ENCODE data around the gene ALPK3.
A peak's percentile ranks its signal among the peaks of the same experiment; 100 is the strongest.

Gene ALPK3

DNA sequence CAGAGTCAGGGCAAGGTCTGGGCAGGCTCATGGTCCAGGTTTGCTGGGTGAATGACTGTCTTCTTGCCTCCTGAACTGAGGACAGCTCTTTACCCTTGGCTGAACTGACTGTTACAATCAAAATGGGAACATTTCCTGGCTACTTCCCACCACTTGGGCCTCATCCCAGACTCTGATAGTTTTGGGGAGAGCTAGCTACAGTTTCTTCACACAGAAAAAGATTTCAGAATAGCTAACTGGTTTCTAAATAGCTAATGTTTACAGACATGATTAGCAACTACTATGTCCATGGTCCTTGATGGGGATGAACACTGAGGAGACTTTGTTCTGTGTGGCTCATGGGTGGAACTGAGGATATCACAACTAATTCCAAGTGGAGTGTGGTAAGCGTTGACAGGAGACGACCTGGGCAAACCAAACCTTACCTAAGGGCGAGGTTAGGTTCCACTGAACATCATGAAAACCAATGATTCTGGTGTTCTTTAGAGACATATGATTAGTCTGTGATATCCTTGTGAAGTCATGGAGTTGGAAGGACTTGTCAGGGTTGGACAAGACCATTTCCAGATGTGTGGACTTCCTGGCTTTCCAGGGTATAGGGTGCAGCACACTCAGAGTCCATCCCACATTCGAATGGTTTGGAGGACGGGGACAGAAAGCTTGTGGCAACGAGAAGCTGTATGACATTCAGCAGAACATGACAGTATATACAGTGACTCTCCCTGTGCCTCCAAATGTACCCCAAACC, 7.3 kb downstream of the ALPK3 start:
- no peak for DNase-seq (ENCODE audit: low read depth)

DNA sequence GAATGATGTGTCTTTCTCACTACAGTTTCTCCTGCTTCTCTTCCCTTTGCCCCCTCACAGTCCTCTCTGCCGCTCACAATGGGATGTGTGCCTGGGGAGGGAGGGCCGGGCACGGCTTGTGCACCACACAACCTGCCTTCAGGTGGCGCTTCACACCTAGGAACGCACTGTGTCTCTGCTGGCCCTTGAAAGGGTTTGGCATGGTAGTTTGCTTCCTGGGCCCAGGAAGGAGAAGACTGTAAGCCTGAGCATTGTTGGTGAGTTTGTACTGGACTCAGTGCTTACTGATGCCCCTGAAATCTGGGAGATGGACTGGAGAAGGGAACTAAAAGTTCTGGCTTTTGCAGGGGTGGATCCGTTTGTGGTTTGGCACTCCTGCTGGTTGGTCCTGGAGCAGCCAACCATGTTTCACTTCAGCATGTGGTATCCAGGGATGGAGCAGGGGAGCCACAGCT, 9.2 kb downstream of the ALPK3 start:
- no peak for DNase-seq (ENCODE audit: low read depth)

DNA sequence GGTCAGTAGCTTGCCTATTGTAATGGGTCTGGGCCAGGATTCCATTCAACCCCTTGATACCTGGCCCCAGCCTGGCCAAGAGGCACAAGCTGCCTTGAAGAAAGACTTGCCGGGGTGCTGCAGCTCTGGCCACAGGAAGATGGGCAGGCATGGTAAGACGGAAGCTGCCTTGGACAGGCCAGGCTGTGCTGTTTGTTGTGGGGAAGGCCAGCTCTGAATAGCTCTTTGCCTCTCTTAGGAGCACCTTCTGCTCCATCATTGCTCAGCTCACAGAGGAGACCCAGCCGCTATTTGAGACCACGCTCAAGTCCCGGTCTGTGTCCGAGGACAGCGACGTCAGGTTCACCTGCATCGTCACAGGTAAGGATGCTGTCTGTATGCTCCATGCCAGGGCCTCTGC, 10.1 kb downstream of the ALPK3 start:
- DNase-seq (ENCODE audit: low read depth), result no peak

DNA sequence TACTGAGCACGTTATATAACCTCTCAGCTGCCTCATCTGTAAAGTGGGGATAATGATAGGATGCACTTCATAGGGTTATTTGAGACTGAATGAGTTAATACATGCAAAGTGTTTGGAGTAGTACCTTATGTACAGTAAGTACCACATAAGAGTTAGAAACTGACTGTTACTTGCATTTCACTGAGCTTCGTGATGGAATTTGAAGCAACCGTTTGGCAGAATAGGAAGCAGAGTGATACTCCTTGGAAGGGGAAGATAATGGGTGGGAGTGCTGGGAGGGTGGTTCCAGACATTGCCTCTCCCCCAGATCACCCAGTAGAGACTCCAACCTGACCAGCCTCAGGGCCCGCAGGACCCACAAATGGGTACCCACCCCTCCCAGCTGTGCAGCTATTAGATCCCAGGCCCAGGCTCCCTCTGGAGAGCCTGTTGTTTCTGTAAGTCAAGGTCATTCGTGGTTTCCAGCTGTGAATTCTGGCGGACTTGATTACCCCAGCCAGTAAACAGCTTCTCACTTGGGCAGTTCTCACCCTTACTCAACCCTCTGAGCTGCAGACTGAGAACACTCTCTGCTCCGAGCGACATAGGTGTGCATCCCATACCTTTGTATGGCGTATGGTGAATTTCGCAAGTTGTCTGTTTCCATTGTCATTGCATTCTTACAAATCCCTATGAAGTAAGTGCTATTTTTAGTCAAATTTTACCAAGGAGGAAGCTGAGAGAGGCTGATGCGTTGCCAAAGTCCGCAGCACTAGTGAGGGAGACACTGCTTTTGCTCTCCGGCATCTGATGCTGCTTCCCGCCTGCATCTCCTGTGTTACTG, 11.1 kb downstream of the ALPK3 start:
- no peak for DNase-seq (ENCODE audit: low read depth)

DNA sequence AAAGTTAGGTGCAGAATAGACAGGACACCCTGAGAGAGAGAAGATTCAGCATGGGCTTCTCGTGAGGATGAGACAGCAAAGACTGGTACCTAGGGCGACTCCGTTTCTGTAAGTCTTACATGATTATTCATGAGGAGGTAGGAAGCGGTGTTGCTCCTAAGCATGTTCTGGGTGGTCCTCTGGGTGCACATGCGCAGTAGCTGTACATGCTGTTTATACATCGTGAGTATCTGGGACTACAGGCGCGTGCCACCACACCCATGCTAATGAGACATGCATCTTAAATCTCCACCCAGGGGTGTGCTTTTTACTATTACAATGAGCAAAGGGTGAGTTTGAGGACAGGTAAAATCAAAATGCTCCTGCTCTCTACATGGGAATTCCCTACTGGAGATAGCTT, 12.3 kb downstream of the ALPK3 start:
- DNase-seq (ENCODE audit: low read depth), result no peak

DNA sequence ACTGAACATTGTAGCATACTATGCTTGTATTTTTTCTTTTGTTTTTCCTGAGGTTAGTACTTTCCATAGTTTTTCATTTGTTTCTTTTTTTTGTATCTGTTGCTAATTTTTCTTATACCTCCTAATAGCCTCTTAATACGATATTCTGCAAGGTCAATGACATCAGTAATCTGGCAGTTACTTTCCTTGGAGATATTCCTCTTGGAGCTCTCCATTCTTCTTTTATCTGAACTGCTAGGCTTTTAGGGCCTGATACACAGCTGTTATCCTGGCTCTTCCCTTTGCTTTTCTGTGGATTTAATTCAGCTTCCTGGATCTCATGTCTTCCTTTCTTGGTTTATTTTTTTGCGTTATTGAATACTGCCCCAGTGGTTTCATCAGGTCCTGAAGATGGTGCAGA, 12.9 kb downstream of the ALPK3 start:
- no peak for DNase-seq (ENCODE audit: low read depth)

DNA sequence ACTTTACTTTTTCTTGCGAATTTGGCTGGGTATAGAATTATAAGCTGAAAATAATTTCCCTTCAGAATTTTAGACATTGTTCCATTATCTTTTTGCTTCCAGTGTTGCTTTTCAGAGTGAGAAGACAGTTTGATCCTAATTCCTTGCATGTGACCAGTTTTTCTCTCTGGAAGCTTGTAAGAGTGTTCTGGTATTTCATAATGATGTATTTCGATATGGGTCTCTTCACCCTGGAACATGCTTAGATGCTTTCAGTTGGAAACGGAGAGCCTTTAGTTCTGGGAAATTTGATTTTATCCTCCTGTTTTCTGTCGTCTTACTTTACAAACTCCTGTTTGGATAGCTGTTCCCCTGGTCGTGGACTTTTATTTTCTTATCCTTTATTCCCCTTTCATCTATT, 13.9 kb downstream of the ALPK3 start:
- no peak for DNase-seq (ENCODE audit: low read depth)

DNA sequence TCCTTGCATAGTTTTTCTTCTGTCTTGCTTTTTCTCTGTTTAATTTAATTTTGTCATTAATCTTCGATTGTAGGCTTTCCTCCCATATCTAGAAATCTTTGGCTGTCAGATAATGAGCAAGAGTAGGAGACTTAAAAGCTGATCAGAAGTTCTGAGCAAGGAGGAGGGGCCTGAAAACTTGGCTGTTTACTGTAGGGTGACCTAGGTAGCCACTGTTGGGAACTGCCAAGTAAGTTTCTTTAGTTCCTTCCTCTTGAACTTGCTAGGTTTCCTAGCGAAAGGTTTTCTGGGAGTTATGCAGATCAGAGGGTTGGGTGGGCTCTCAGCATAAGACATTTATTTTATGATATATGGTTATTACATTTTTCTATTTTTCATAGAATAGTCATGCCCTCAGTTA, 14.5 kb downstream of the ALPK3 start:
- no peak for DNase-seq (ENCODE audit: low read depth)

DNA sequence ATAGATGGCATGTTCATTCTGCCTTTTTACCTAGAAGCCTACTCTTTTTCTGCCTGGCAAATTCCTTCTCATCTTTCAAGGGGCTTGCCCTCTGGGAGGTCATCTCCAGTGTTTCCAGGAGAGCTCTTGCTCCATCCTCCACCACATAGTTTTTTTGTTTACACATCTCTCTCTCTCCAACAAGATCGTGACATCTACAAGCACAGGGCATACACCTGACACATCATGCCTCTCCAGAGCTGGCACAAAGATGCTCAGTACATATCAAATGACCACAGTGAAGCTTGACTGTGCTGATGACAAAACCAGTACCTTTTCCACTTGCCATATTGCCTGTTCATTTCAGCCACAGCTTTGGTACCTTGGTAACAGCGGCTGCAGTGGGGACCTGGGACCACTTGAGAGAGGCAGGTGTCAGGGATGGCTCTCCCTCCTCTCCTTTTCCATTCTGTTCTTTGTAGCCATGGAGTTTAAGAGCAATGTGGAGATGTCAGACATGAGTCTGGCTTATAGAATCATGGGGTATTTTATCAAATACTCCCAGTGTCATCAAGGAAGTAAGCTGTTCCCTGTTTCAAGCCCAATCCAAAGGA, 15.4 kb downstream of the ALPK3 start:
- DNase-seq (ENCODE audit: low read depth), result no peak

DNA sequence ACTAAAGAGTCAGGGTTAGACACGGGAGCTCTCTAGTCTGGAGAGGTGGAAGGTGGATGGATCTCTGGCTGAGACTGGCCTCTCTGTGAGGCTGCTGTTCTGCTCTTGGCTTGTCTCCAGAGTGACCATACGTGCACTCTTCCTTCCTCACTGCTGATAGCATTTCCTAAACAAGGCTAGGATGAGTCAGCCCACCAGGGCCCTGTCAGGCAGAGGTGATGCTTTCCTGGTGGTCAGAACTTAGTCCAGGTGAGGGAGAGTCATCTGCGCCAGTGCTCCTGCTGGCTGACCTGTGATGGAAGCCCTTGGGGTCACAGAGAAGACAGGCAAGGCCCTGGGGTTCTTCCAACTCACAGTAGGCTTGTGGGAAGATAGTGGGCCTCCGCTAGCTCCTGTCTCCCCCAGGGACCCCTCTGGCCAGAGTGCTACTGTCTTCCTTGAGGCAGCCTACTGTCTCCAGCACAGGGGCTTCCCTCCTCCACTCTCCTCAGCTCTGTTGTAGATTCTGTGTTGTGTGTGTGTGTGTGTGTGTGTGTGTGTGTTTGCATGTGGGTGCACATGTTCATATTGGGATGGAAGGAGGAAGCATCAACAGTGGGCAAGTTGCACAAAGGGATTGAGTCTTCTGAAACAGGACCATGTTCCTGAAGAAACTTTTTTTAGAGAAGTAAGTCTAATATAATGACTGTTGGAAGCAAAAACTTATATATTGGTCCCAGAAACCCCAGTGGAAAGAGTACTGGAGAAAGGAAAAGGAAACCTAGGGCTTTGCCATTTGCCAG, 16.5 kb downstream of the ALPK3 start:
- DNase-seq (ENCODE audit: low read depth), result no peak

DNA sequence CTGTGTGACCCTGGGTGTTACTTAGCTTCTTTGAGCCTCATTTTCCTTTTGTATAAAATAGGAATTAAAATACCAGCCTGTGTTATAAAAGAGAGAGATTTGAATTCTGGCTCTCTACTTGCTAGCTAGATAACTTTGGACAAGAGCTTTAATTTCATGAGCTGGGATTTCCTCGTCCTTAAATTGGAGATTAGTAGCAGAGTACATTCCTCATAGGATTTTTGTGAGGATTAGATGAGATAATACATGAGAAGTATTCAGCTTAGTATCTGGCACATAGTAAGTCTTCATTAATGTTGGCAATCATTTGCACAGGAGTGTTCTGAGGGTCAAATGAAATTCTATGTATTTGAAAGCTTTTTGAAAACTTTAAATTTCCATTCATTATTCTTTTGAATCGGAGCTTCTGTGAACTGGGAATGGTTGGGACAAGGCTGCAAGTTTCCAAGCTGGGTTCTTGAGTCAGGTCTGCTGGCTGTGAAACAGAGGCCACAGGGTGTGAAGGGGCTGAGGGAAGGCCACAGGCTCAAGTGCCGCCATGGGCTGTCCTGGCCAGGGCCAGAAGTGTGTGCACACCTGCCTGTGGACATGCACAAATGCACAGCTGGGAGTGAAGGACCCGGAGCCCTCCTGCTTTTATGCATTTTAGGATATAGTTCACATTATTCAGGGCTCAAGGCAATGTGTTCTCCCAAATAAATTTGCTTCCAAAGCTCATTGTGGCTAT, 17.2 kb downstream of the ALPK3 start:
- DNase-seq (ENCODE audit: low read depth), result no peak

DNA sequence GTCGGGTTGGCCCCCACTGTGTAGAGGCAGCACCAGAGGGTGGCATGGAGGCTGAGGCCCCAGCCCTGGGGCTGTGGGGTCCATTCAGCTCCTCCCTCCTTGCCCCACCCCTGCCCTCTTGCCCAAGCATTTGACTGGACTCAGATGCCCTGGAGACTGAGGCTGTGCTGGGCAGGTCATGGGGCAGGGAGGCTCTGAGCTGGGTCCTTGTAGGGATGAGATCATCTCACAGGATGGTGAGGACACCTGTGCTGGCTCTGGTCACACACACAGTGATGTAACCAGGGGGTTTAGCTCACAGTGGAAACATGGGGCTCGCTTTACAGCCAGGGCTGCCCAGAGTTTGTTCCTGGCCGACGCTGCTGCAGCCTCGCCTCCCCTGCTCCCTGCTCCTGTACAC, 17.8 kb downstream of the ALPK3 start:
- DNase-seq (ENCODE audit: low read depth), result no peak

DNA sequence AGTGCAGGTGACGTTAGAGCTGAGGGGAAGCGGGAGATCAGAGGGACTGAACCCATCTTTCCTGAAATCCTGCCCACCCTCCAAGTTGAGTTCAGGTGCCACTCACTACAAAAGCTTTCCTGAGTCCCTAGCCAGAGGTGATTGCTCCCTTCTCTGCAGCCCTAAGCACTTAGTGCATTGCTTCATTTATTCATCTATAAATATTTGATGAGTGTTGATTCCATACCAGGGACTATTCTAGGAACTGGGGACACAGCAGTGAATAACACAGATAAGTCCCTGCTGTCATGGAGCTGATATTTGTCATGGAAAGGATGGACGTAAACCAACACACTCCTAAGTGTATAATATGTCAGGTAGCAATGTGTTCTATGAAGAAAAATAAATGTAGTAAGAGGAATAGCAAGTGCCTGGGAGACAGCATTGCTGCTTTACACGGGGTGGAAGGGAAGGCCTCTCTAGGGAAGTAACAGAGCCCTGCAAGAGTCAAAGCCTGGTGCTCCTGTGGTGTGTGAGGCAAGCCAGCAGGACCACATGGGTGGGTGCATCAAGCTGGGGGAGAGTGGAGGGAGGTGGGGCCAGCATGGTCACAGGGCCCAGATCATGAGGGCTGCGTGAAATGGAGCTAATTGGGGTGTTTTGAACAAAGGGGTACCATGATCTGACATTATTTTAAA, 18.6 kb downstream of the ALPK3 start:
- no peak for DNase-seq (ENCODE audit: low read depth)

DNA sequence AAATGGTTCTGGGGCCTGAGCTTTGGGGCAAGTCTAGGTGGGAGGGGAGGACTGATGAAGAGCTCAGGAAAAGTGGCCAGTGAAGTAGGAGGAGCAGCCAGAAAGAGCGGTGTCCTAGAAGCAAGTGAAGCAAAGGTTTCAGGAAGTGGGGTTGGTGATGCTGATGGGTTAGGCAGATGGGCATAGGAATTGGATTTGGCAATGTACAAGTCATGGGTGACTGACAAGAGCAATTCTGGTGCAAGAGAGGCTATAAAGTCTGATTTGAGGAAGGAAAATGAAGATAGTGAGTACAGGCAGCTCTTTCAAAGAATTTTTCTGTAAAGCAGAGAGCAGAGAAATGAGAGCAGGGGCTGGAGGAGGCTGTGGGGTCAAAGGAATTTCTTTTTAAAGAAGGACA, 19.7 kb downstream of the ALPK3 start:
- DNase-seq (ENCODE audit: low read depth), result no peak

DNA sequence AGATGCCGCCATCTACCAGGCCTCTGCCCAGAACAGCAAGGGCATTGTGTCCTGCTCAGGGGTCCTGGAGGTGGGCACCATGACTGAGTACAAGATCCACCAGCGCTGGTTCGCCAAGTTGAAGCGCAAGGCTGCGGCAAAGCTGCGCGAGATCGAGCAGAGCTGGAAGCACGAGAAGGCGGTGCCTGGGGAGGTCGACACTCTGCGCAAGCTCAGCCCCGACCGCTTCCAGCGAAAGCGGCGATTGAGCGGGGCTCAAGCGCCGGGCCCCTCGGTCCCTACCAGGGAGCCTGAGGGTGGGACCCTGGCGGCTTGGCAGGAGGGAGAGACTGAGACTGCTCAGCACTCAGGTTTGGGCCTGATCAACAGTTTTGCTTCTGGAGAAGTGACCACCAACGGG, 22.6 kb downstream of the ALPK3 start:
- DNase-seq (ENCODE audit: low read depth), result no peak

DNA sequence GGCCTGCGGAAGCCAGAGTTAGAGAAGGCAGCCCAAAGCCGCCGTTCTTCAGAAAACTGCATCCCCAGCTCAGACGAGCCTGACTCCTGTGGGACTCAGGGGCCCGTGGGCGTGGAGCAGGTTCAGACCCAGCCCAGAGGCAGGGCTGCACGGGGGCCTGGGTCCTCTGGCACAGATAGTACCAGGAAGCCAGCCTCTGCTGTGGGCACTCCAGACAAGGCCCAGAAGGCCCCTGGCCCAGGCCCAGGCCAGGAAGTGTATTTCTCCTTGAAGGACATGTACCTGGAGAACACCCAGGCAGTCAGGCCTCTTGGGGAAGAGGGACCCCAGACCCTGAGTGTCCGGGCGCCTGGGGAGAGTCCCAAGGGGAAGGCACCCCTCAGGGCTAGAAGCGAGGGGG, 23.1 kb downstream of the ALPK3 start:
- DNase-seq (ENCODE audit: low read depth), result no peak

DNA sequence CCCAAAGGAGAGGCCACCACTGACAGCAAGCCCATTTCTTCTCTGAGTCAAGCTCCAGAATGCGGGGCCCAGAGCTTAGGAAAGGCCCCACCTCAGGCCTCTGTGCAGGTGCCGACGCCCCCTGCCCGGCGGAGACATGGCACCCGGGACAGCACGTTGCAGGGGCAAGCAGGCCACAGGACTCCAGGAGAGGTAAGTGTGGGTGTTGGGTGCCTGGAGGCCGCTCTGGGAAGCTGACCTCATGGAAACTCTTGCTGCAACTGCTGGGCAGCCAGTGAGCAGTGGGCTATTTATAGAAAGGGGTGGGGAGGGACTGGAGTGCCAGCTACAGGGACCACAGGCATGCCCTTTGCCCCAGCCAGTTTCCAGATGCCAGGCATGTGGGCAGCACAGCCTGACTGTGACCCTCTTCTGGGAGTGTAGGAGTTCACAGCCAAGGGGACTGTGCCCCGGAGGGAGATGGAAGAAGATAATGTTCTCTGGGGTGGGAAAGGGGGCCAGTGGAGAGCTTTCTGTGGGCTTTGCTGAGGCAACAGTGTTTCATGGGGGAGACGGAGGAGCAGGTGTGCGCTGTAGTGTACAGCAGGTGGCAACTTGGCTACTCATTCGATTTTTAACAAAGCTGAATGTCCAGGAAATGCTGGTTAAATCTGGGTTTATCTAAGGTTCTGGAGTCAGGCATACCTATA, 23.7 kb downstream of the ALPK3 start:
- DNase-seq (ENCODE audit: low read depth), result no peak

DNA sequence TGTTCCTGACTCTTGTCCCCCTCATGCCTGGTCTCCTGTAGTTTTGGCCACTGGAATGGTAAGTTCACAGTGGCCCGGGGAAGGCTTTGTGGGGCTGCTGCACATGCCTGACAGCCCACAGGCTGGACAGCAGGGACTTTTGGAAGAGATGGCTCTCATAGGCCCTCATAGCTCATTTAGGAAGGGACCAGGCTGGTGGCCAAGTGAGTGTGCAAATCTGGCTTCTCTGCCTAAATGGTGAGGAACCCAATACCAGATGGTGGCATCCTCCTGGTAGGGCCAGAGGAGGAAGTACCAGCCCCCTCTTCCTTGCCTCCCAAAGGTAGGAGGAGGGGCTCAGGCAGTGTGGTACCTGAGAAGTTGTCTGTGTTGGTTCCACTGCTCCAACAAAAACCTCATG, 25.6 kb downstream of the ALPK3 start:
- no peak for DNase-seq (ENCODE audit: low read depth)

DNA sequence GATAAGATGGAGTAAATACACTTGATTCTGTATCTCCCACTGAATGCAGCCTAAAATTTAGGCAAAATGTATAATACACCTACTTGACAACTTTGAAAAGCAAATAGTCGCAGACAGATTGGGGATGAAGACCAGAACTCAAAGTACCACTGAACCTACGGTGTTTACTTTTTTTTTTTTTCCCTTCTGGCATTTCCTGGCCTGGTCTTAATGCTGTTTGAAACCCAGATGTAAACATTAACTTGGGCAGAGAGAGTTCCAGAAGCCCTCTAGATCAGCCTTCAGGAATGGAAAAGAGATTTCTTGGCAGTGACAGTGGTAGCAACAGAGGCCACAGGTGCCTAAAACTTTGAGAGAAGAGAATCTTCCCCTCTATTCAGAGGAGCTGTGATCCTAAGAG, 27.8 kb downstream of the ALPK3 start:
- no peak for DNase-seq (ENCODE audit: low read depth)

DNA sequence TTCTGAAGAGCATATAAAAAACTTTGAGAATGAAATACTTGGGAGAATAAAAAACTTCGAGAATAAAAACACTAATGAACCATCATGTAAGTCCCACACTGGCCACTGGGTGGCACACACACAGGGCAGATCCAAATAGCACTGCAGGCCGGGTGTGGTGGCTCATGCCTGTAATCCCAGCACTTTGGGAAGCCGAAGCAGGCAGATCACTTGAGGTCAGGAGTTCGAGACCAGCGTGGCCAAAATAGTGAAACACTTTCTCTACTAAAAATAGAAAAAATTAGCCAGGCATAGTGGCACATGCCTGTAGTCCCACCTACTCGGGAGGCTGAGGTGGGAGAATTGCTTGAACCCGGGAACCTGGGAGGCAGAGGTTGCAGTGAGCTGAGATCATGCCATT, 28.5 kb downstream of the ALPK3 start:
- DNase-seq (ENCODE audit: low read depth), result peak; percentile 11

DNA sequence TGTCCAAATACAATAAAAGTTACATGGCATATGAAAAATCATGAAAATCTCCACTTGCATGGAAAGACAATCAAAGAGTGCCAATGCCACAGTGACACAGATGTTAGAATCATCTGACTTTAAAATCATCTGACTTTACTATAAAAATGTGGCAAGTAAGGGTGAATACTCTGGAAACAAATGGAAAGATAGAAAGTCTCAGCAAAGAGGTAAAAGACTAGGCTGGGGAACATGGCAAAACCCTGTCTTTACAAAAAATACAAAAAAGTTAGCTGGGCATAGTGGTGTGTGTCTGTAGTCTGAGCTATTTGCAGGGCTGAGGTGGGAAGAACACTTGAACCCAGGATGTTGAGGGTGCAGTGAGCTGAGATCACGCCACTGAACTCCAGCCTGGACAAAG, 29.1 kb downstream of the ALPK3 start:
- DNase-seq (ENCODE audit: low read depth), result no peak
